Erythroblast (primary cell): ENCODE measurements around the gene SPRED3.

Experiments used
- GATA1 ChIP-seq: IDR thresholded peaks from 2 replicates; pipeline ENCODE4 v1.6.1; 2011; ENCODE audit warnings: low read depth, mild to moderate bottlenecking, control low read depth, low read length, moderate library complexity
- POLR2A ChIP-seq: IDR thresholded peaks from 2 replicates; pipeline ENCODE4 v1.6.1; 2011; ENCODE audit warnings: mild to moderate bottlenecking, low read length

- no peak for TF ChIP-seq POLR2A
- TF ChIP-seq GATA1: no peak
Observed at GRCh38 chr19:38383184-38383583, 5.3 kb upstream of the SPRED3 start.
